Endothelial cell (in vitro differentiated cells): Measurements from ENCODE around the gene RWDD1. TPM values are rescaled to one million over a fixed set of nuclear protein-coding genes. Genes with fewer than 3 reads are reported as not detected.
"Not testable (repeated sequence)": the region's sequence is repeated elsewhere in the genome, so short reads cannot be mapped to it uniquely, and the experiment has no call there.

ENCODE experiments used
- DNase-seq: peaks from one replicate; pipeline ENCODE4 v3.0.0; 2021; ENCODE audit warnings: low spot score
- H3K27ac Mint-ChIP-seq: one replicate; pipeline ENCODE4 v1.8.0; 2021; ENCODE audit warnings: mixed read lengths, inconsistent platforms; ENCODE audit not compliant: unreplicated experiment
- H3K27me3 Mint-ChIP-seq: one replicate; pipeline ENCODE4 v1.8.0; 2021; ENCODE audit warnings: mild to moderate bottlenecking, moderate library complexity, mixed read lengths, inconsistent platforms; ENCODE audit not compliant: unreplicated experiment
- H3K36me3 Mint-ChIP-seq: one replicate; pipeline ENCODE4 v1.8.0; 2021; ENCODE audit warnings: mild to moderate bottlenecking, low read depth, mixed read lengths, inconsistent platforms; ENCODE audit not compliant: unreplicated experiment
- H3K4me1 Mint-ChIP-seq: one replicate; pipeline ENCODE4 v1.8.0; 2021; ENCODE audit warnings: mild to moderate bottlenecking, mixed read lengths, inconsistent platforms; ENCODE audit not compliant: unreplicated experiment
- H3K4me3 Mint-ChIP-seq: one replicate; pipeline ENCODE4 v1.8.0; 2021; ENCODE audit warnings: mild to moderate bottlenecking, mixed read lengths, inconsistent platforms; ENCODE audit not compliant: unreplicated experiment
- H3K9me3 Mint-ChIP-seq: one replicate; pipeline ENCODE4 v1.8.0; 2021; ENCODE audit warnings: mixed read lengths, inconsistent platforms; ENCODE audit not compliant: unreplicated experiment
- total RNA-seq: library from RNA; stranded (reverse); fragmentation: NEBNext Ultra II Directional; extraction: Animal tissue kit (Norgen Biotek cat#: 25700); gene quantifications from one replicate; pipeline ENCODE4 v1.2.1, GENCODE V29; 2021; ENCODE audit not compliant: unreplicated experiment
- TF ChIP-seq, protein P1 (sequence below): fragments of 200-600 bp; sonication (generic); IDR thresholded peaks from one replicate; pipeline ENCODE4 v1.5.0; 2021; ENCODE audit warnings: antibody characterized with exemption; ENCODE audit not compliant: unreplicated experiment

Gene RWDD1
- total RNA-seq, 1 donor from 2014 or later, result 38.0 TPM

- TF ChIP-seq, protein P1, sequence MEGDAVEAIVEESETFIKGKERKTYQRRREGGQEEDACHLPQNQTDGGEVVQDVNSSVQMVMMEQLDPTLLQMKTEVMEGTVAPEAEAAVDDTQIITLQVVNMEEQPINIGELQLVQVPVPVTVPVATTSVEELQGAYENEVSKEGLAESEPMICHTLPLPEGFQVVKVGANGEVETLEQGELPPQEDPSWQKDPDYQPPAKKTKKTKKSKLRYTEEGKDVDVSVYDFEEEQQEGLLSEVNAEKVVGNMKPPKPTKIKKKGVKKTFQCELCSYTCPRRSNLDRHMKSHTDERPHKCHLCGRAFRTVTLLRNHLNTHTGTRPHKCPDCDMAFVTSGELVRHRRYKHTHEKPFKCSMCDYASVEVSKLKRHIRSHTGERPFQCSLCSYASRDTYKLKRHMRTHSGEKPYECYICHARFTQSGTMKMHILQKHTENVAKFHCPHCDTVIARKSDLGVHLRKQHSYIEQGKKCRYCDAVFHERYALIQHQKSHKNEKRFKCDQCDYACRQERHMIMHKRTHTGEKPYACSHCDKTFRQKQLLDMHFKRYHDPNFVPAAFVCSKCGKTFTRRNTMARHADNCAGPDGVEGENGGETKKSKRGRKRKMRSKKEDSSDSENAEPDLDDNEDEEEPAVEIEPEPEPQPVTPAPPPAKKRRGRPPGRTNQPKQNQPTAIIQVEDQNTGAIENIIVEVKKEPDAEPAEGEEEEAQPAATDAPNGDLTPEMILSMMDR, result no peak
- Mint-ChIP-seq H3K36me3 (peaks cover 20% of the 10 kb centered on the region), H3K4me1 (no peaks in the 10 kb centered on the region), H3K27me3 (peaks cover 2% of the 10 kb centered on the region), H3K4me3 (no peak overlapping the region), H3K27ac (no peak overlapping the region), H3K9me3 (no peaks in the 10 kb centered on the region)
- DNase-seq, result no peak
Measured at GRCh38 chr6:116595247-116595646, 23.9 kb downstream of the RWDD1 start.

GRCh38 chr6:116596815-116597214 lies 25.5 kb downstream of the RWDD1 start:
- Mint-ChIP-seq H3K4me3 (no peak overlapping the region), H3K9me3 (no peaks in the 10 kb centered on the region)
- peak; percentile 17 for DNase-seq

DNA sequence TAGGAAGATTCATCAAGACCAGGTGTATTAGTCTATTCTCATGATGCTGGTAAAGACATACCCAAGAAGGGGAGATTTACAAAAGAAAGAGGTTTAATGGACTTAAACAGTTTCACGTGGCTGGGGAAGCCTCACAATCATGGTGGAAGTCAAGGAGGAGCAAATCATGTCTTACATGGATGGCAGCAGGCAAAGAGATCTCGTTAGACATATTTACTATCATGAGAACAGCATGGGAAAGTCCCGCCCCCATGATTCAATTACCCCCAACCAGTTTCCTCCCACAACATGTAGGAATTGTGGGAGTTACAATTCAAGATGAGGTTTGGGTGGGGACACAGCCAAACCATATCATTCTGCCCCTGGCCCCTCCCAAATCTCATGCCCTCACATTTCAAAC lies 32.6 kb downstream of the RWDD1 start:
- H3K27me3 Mint-ChIP-seq, DNase-seq, H3K4me3 Mint-ChIP-seq, H3K27ac Mint-ChIP-seq, H3K9me3 Mint-ChIP-seq, H3K4me1 Mint-ChIP-seq: not testable (repeated sequence)
- peaks cover 22% of the 10 kb centered on the region for H3K36me3 Mint-ChIP-seq

More at GRCh38 chr6:116596815-116597214, 25.5 kb downstream of the RWDD1 start:
- TF ChIP-seq, protein P1, result no peak
- Mint-ChIP-seq H3K27me3 (peaks cover 2% of the 10 kb centered on the region), H3K36me3 (peaks cover 15% of the 10 kb centered on the region), H3K4me1 (no peaks in the 10 kb centered on the region), H3K27ac (no peak overlapping the region)

DNA sequence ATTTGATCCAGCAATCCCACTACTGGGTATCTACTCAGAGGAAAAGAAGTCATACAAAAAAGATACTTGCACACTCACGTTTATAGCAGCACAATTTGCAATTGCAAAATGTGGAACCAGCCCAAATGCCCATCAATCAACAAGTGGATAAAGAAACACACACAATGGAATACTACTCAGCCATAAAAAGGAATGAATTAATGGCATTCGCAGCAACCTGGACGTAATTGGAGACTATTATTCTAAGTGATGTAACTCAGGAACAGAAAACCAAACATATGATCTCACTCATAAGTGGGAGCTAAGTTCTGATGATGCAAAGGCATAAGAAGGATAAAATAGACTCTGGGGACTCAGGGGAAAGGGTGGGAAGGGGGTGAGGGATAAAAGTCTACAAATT lies 33.6 kb downstream of the RWDD1 start:
- H3K4me3 Mint-ChIP-seq, H3K9me3 Mint-ChIP-seq, H3K4me1 Mint-ChIP-seq, H3K27ac Mint-ChIP-seq, DNase-seq, H3K27me3 Mint-ChIP-seq: not testable (repeated sequence)
- peaks cover 22% of the 10 kb centered on the region for H3K36me3 Mint-ChIP-seq

- H3K36me3 Mint-ChIP-seq, result peaks cover 22% of the 10 kb centered on the region
- H3K4me1 Mint-ChIP-seq, result peaks cover under 1% of the 10 kb centered on the region
- TF ChIP-seq, protein P1, result no peak
- H3K4me3 Mint-ChIP-seq, result no peak overlapping the region
- no peak overlapping the region for H3K27ac Mint-ChIP-seq
- no peaks in the 10 kb centered on the region for H3K9me3 Mint-ChIP-seq
- DNase-seq, result no peak
- peaks cover under 1% of the 10 kb centered on the region for H3K27me3 Mint-ChIP-seq
Measured at GRCh38 chr6:116605935-116606334, 34.6 kb downstream of the RWDD1 start.

DNA sequence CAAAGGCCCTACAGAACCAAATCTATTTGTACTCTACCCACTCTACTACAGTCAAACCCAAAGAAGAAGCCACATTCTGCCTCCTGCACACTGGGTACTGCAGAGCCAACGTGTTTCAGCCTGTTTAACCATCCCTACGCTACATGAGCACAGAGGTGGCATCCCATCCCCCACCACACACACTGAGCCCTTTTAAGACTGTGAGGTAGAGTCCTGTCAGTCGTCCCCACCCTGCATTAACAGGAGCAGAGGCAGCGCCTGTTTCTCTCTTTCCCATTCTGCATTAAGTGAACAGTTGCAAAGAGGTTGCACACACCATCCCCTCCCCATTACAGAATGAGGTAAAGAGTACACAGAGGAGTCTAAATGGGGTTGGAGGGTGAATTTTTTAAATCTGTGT lies 39.8 kb downstream of the RWDD1 start:
- H3K4me3 Mint-ChIP-seq, result no peak overlapping the region
- TF ChIP-seq, protein P1, result no peak

More for the DNA sequence above, 39.8 kb downstream of the RWDD1 start:
- DNase-seq, result no peak
- H3K27me3 Mint-ChIP-seq, result peaks cover 3% of the 10 kb centered on the region
- no peaks in the 10 kb centered on the region for H3K9me3 Mint-ChIP-seq
- peaks cover 4% of the 10 kb centered on the region for H3K4me1 Mint-ChIP-seq
- no peaks in the 10 kb centered on the region for H3K36me3 Mint-ChIP-seq
- H3K27ac Mint-ChIP-seq, result no peak overlapping the region
